Fibroblast of gingiva (primary cell): Measurements from ENCODE around the gene SIX2.

Source experiments
- DNase-seq: peaks from one replicate; pipeline ENCODE4 v3.0.0-alpha.2; 2011; ENCODE audit warnings: low read depth

The SIX2 gene

GRCh38 chr2:45018023-45018422 is 8.8 kb upstream of the SIX2 start:
- DNase-seq, result no peak

DNA sequence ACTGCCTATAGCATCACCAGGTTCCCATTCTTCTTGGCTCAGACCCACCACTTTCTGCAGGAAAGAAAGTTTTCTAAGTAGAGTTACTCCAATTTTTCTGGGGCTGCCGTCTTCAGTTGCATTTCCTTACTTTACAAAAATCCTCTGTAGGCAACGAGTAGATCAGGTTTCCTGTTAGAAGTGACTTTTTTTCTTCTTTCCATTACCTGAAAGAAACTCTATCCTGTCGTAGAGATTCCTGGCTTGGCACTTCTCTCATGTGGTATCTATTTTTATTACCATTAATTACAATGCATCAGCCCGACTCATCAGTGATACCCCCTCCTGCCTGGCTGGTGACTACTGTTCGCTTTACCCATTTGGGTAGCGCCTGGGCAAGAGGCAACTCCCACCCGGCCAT is 5.6 kb upstream of the SIX2 start:
- DNase-seq, result no peak

GRCh38 chr2:45014016-45014702 is 4.9 kb upstream of the SIX2 start:
- peak; percentile 79 for DNase-seq

GRCh38 chr2:45013229-45014015 is 4.2 kb upstream of the SIX2 start:
- no peak for DNase-seq

GRCh38 chr2:45012733-45013132 is 3.5 kb upstream of the SIX2 start:
- DNase-seq, result no peak

DNA sequence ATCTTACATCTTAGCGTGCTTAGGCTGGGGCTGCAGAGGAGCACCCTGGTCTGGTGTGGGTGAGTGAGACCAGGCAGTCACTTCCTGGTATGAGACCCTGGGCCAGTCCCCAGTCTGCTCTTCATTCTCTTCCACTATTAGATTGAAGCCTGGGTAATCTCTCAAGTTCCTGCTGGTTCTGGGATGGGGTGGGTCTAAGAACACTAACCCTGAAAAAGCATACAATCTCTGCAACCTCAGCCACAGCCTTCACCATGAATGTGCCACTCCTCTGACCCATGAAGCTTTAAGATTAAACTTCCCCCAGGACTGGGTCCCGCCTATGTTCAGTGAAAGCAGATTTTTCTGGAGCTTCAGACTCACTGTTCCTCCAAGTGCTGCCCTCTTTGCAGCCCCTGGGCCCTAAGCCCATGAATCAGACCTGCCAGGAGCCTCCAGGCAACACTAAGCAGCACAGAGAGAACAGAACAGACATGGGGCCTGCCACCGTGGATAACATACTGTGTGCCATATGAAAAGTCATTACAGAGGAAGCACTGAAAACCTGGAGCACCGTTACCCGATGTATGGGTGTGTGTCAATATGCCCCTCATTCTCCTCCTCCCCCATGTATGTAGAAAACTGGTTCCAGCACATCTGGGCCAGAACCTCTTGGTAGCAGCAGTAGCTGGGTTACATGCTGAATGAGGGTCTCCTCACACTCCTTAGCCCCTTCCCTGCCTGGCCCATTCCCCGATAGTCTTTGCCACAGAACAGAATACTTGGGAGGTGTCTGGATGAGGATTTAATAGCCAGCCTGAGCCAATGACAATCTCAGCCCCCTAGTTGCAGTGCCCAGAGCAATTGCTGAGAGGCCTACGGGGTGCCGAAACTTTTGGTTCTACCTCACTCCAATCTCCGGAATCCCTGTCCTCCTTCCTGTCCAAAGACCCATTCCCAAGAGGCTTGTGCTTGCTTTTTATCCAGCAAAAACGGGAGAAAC is 2.7 kb upstream of the SIX2 start:
- DNase-seq, result peak; percentile 62

- no peak for DNase-seq
These were observed 1.9 kb upstream of the SIX2 start for GRCh38 chr2:45011121-45011520.

GRCh38 chr2:45010702-45011012 is 1.4 kb upstream of the SIX2 start:
- no peak for DNase-seq

DNA sequence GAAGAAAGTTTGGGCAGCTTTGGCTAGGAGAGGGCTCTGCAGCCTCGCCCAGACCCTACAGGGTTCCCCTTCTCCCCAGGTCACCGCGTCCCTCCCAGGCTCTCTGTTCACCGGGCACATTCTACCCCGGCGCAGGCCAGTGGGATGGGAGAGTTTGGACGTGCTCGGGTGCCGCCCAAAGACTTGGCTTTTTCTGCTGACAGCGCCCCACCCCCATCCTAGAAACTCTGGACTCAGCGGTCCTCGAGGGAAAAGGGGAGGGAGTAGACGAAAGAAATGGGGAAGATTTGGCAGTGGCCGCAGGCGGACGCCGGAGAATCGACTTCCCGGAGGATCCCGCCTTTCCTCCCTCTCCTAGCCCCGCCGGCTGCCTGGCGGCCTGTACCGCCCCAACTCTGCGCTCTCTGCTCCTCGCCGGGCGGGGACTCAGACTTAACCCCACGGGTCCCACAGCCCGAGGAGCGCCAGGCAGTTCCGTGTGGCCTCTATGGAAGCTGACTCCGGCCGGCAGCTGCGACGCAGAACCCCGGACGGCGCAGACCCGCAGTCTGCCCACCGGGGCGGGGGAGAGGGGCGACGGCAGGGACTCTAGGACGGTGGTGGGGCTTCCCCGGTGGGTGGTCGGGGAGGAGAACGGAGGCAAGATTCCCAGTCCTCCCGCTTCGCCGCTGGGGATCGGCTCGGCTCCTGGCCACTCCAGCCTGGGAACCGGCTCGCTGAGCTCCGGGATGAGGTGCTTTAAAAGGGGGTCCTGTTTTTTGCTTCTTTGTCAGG is 863 bp upstream of the SIX2 start:
- peak; percentile 99 for DNase-seq

DNA sequence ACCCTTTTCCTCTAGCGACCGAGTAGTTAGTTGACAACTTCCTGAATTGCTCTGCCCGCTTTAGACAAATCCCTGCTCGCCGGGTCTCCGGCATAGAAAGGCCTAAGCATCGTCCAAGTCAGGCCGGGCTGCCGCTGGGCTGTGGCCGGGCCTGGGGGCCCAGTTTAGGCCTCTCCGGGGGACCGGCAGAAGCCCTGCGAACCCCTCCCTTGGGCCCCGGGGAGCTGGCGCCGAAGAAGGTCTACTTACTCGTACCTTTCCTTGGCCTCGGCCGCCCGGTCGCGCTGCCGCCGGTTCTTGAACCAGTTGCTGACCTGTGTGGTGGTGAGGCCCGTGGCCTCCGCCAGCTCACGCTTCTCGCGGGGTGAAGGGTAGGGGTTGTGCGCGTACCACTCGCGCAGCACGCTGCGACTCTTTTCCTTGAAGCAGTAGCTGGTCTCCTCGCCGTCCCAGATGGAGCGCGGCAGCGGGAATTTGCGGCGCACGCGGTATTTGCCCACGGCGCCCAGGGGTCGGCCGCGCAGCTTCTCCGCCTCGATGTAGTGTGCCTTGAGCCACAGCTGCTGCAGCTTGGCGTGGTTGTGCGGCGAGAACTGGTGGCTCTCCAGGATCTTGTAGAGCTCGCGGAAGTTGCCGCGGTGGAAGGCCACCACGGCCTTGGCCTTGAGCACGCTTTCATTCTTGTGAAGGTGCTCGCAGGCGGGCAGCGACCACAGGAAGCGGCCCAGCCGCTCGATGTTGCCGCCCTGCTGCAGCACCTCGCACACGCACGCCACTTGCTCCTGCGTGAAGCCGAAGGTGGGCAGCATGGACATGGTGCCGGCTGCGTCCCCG is 739 bp downstream of the SIX2 start:
- DNase-seq, result peak; percentile 52

DNA sequence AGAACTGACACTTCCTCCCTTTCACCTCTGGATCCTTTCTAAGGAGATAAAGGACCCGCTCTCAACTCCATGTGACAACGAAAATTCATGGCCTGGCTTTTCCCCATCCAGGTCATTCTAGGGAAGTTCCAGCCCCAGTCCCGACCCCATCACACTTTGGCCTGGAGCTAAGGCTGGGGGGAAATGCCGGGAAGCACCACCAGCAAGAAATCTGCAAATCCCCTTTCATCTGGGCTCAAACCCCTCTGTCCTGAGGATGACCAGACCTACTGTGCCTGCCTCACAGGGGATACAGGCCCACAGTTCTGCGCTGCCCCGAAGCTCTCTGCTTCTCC is 1.3 kb downstream of the SIX2 start:
- DNase-seq, result no peak

- DNase-seq, result no peak
These were observed 2.3 kb downstream of the SIX2 start for GRCh38 chr2:45006942-45007287.

DNA sequence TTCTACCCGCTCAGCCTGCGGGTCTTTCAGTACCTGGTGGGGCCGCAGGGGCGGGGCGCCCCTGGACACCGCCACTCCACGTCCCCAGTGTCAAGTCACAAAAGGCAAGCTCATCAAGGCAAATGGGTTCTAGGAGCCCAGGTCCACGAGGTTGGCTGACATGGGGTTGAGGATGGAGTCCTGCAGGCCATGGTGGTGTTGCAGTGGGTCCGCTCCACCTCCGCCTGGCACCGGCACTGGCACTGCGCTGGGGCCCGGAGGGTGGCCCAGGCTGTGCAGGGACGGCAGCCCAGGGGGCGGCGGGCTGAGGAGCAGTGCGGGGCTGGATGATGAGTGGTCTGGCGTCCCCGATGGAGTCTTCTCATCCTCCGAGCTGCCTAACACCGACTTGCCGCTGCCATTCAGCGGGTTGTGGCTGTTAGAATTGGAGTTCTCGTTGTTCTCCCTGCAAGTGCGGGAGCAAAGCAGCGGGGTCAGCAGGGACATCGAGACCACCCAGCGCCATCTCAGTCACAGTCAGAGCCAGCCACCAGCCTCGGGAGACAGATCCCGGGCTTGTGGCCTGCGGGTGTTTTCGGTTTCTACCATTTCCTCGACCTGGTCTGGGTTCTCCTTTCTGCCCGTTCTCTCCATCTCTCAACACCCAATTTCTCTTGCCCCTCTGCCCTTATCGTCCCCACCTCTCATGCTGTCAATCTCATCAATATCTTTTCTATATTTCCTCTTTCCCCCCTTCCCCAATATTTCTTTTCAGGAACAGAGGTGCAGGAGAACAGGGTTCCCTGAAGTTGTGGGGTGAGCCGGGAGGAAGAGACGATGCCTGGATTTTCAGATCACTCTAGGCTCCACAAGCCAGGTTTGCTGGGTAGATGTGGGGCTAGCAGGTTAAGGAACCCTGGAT is 3.0 kb downstream of the SIX2 start:
- no peak for DNase-seq

- DNase-seq, result peak; percentile 35
These were observed 3.8 kb downstream of the SIX2 start for GRCh38 chr2:45005261-45006002.

- peak; percentile 63 for DNase-seq
These were observed 4.6 kb downstream of the SIX2 start for GRCh38 chr2:45004562-45005191.

GRCh38 chr2:45003579-45004551 is 5.4 kb downstream of the SIX2 start:
- no peak for DNase-seq

GRCh38 chr2:45002686-45003085 is 6.6 kb downstream of the SIX2 start:
- peak; percentile 28 for DNase-seq
